Activated T-helper 2 cell treated with anti-CD3 and anti-CD28 coated beads, Interferon-gamma antibody, Interleukin-2, Interleukin-4, amounts not matched to agents 10 μg/mL and 5 μg/mL and 100 μg/mL, durations not matched to agents 14 hours and 24 hours and 36 hours (primary cell): ENCODE data around the gene TNFSF10. TPM values are rescaled to one million over a fixed set of nuclear protein-coding genes. Genes with fewer than 3 reads are reported as not detected.
A peak's percentile ranks its signal among the peaks of the same experiment; 100 is the strongest.
"Not testable (repeated sequence)": the region's sequence is repeated elsewhere in the genome, so short reads cannot be mapped to it uniquely, and the experiment has no call there.

Experiments
- DNase-seq: peaks from one replicate; pipeline ENCODE4 v3.0.0; 2021; ENCODE audit warnings: low spot score
- H3K27ac Mint-ChIP-seq: one replicate; pipeline ENCODE4 v1.8.0; 2021; ENCODE audit warnings: mixed read lengths
- H3K27me3 Mint-ChIP-seq: one replicate; pipeline ENCODE4 v1.8.0; 2021; ENCODE audit warnings: low read depth, mixed read lengths
- H3K36me3 Mint-ChIP-seq: one replicate; pipeline ENCODE4 v1.8.0; 2021; ENCODE audit warnings: low read depth, mixed read lengths
- H3K4me1 Mint-ChIP-seq: one replicate; pipeline ENCODE4 v1.8.0; 2021; ENCODE audit warnings: low read depth, mixed read lengths
- H3K4me3 Mint-ChIP-seq: one replicate; pipeline ENCODE4 v1.8.0; 2021; ENCODE audit warnings: low read depth, mild to moderate bottlenecking, moderate library complexity, mixed read lengths
- H3K9me3 Mint-ChIP-seq: one replicate; pipeline ENCODE4 v1.8.0; 2021; ENCODE audit warnings: mixed read lengths
- intact Hi-C: fragments of 100-400 bp; cut with micrococcal nuclease; formaldehyde crosslinking; loops from one replicate; pipeline ENCODE4 v1.15.1; 2023
- total RNA-seq: library from RNA; stranded (reverse); gene quantifications from 2 replicates; pipeline ENCODE4 v1.2.3, GENCODE V29; 2022

TNFSF10 gene
- total RNA-seq, 1 donor from 2014 or later = 54.8 TPM

DNA sequence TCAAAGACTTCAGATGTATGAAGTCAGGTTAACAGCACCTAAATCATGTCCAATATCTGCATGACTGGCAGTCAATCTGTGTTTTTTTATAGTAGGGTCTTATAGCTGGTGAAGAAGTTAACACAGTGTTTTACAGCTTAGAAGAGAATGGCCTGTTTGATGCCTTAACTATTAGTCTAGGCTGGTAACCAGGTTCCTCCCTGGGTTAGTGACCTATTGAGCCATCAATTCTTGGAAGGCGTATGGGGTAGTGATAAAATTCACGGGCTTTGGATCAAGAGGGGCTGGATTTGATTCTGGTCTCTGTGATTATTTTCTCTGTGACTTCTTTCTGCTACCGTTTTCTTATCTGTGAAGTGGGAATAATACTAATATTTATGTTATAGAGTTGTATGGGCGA is 16.0 kb upstream of the TNFSF10 start:
- DNase-seq = no peak
- no peaks in the 10 kb centered on the region for H3K27me3 Mint-ChIP-seq
- H3K4me3 Mint-ChIP-seq = no peak overlapping the region
- intact Hi-C loops = no loop called here
- H3K27ac Mint-ChIP-seq = no peak overlapping the region
- H3K4me1 Mint-ChIP-seq = peaks cover 45% of the 10 kb centered on the region
- H3K9me3 Mint-ChIP-seq = peaks cover 14% of the 10 kb centered on the region
- H3K36me3 Mint-ChIP-seq = peaks cover 15% of the 10 kb centered on the region

DNA sequence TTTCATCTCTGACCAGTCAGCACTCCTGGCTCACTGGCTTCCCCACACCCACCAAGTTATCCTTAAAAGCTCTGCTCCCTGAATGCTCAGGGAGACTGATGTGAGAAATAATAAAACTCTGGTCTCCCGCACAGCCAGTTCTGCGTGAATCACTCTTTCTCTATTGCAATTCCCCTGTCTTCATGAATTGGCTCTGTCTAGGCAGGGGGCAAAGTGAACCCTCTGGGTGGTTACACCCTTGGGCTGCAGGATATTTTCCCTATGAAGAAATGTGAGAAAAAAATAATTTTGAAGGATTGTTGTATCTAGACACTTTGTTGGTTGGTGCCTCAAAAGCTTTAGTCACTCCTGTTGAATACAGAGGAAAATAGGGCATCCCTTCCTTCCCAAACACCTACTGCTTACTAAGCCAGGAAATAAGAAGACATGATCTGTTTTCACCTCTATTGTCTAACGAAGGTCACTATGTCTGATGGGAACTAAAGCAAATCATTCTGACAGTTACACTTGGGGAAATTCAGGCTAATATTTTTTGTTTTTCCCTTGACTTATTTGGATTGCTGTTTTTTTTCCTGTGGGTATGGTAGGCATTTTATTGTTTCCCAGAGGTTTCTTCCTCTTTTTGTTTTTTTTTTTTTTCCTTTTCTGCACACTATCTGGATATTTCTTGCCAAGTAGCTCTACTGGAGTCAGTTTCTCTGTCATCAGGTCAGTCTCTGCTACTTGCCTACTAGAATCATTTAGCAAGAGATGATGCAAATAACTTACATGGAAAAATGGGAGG is 15.3 kb upstream of the TNFSF10 start:
- Mint-ChIP-seq H3K4me1 (peaks cover 44% of the 10 kb centered on the region), H3K27me3 (no peaks in the 10 kb centered on the region), H3K36me3 (peaks cover 15% of the 10 kb centered on the region), H3K27ac (peak overlapping the region; percentile 84), H3K9me3 (peaks cover 14% of the 10 kb centered on the region), H3K4me3 (no peak overlapping the region)
- no peak for DNase-seq
- intact Hi-C loops = no loop called here

DNA sequence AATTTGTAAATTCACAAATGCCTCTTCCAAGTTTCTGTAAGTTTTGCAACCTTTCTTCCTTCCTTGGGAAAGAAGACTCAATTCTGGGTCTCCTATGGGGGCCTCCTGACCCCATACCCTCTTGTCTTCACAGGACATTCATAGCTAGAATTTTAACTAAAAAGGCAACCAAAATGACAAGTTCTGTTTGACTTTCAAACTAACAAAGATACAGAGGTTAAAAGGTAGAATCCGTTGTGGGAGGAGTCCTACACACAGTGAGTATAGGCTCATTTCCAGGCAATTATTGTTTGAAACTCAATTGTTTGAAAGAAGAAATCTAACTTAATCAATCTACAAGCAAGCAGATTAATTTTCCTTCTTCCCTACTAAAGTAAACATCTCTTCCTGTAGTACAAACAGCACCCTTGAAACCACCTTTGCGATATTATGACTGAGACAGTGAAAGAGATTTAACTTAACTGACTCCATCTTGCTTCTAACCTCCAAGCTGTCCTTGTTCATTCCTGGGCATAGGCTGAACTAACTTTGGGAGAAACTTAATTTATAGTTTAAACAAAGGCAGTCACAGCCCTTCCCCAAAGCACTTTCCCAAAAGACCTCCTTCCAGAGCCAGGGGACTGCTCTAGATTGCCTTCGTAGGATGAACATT is 14.4 kb upstream of the TNFSF10 start:
- intact Hi-C loops = no loop called here
- H3K27ac Mint-ChIP-seq = peak overlapping the region; percentile 84

DNA sequence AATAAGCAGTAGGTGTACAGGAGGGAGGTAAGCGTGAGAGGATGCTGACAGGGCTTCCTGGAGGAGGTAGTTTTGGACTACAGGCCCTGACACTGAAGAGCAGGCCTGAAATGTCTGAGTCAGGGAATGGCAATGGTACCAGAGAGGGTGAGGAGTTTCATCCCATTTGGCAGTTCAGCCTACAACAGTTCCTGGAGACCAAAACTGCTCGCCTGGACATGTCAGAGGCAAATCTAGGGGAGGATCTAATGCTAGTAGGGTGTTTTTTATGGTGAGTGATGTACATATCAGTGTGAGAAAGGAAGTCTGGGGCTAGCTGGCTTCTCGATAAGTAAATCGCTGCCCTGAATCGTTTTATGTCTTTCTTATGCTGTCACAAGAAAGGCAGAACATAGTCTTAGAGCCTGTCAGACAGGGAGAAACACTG is 13.8 kb upstream of the TNFSF10 start:
- peak overlapping the region; percentile 31 for H3K4me3 Mint-ChIP-seq
- DNase-seq = no peak
- H3K9me3 Mint-ChIP-seq = peaks cover 14% of the 10 kb centered on the region
- intact Hi-C loops = no loop called here
- H3K36me3 Mint-ChIP-seq = peaks cover 15% of the 10 kb centered on the region
- H3K27me3 Mint-ChIP-seq = no peaks in the 10 kb centered on the region
- peak overlapping the region; percentile 84 for H3K27ac Mint-ChIP-seq
- peaks cover 49% of the 10 kb centered on the region for H3K4me1 Mint-ChIP-seq

More for the DNA sequence above, 14.4 kb upstream of the TNFSF10 start:
- Mint-ChIP-seq H3K36me3 (peaks cover 15% of the 10 kb centered on the region), H3K4me3 (no peak overlapping the region), H3K4me1 (peaks cover 44% of the 10 kb centered on the region), H3K27me3 (no peaks in the 10 kb centered on the region), H3K9me3 (peaks cover 14% of the 10 kb centered on the region)
- no peak for DNase-seq

DNA sequence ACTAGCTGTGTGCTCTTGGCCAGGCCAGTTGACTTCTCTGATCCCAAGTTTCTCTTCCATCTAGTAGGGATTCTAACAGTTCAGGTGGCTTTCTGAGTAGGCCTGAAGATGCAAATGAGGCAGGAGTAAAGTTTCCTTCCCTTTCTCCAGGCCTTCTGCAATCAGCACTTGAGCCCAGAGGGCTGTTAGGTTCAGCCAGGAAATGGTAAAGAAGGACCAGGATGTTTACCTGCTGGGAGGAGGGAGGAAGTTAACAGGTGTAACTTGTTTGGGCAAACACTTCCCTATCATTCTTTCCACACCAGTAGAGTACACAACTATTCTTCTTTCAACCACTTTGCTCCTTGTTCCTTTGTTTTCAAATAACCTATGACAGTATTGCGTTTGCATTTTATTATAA is 13.3 kb upstream of the TNFSF10 start:
- Mint-ChIP-seq H3K4me1 (peaks cover 49% of the 10 kb centered on the region), H3K27me3 (no peaks in the 10 kb centered on the region), H3K4me3 (no peak overlapping the region), H3K27ac (peak overlapping the region; percentile 84), H3K9me3 (peaks cover 14% of the 10 kb centered on the region), H3K36me3 (peaks cover 15% of the 10 kb centered on the region)
- intact Hi-C loops = no loop called here
- DNase-seq = no peak

DNA sequence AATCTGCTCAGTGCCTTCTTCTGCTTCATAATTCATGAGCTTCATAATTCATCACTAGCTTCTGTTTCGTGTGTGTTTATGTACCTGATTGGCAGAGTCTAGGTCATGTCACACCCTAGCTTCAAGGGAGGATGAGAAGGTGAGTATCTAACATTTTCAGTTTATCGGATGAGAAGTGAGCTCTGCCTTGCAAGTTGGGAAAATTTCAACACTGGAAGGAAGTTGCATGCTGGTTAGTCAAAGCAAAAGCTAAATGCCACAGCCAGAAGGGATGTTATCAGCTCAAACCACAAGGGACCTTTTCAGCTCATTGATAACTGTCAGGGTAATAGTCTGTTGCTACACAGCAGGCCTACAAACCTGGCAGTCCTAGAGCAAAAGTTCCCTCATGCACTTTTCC is 7.3 kb upstream of the TNFSF10 start:
- no peaks in the 10 kb centered on the region for H3K36me3 Mint-ChIP-seq
- H3K9me3 Mint-ChIP-seq = peaks cover 4% of the 10 kb centered on the region
- intact Hi-C loops = loop anchor here (1.0 kb wide), 6 partner anchors 13 to 62 kb away; no protein-coding TSS in a partner anchor
- peak; percentile 50 for DNase-seq
- H3K4me1 Mint-ChIP-seq = peaks cover 46% of the 10 kb centered on the region
- H3K27me3 Mint-ChIP-seq = no peaks in the 10 kb centered on the region
- H3K27ac Mint-ChIP-seq = peak overlapping the region; percentile 78
- peak overlapping the region; percentile 22 for H3K4me3 Mint-ChIP-seq

DNA sequence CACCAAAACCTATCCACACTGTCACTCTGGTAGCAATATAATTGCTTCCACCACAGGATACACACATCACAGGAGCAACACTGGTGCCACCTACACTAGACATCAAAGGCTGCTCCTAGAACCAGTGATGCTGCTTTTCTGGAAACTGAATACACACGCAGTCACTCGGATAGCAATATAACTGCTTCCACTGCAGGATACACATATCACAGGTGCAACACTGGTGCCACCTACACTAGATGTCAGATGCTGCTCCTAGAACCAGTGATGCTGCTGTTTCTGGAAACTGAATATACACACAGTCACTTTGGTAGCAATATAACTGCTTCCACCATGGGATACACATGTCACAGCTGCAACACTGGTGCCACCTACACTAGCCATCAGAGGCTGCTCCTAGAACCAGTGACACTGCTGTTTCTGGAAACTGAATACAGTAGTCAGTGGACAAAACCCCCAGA is 6.9 kb upstream of the TNFSF10 start:
- H3K27ac Mint-ChIP-seq = peak overlapping the region; percentile 78

DNA sequence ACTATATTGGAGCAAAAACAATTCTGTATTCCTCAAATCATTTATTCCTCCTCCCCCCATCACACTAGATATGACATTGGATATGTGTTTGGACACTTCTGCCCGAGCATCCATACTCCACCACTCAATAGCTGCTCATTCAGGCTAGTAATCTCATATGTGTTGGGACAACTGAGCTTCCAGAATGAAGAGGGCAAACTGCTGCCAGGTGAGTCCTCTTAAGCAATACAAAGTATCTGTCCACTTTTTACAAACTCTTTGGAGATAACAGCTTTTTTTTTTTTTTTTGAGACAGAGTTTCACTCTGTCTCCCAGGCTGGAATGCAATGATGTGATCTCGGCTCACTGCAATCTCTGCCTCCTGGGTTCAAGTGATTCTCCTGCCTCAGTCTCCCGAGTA is 5.4 kb upstream of the TNFSF10 start:
- Mint-ChIP-seq H3K27ac (no peak overlapping the region), H3K4me3 (no peak overlapping the region), H3K4me1 (peaks cover 49% of the 10 kb centered on the region), H3K9me3 (no peaks in the 10 kb centered on the region), H3K27me3 (no peaks in the 10 kb centered on the region), H3K36me3 (no peaks in the 10 kb centered on the region)
- no peak for DNase-seq
- intact Hi-C loops = no loop called here

More for the DNA sequence above, 6.9 kb upstream of the TNFSF10 start:
- DNase-seq = no peak
- no peaks in the 10 kb centered on the region for H3K9me3 Mint-ChIP-seq
- peak overlapping the region; percentile 22 for H3K4me3 Mint-ChIP-seq
- no peaks in the 10 kb centered on the region for H3K27me3 Mint-ChIP-seq
- peaks cover 45% of the 10 kb centered on the region for H3K4me1 Mint-ChIP-seq
- no peaks in the 10 kb centered on the region for H3K36me3 Mint-ChIP-seq
- intact Hi-C loops = loop anchor here (1.0 kb wide), 6 partner anchors 13 to 62 kb away; no protein-coding TSS in a partner anchor

DNA sequence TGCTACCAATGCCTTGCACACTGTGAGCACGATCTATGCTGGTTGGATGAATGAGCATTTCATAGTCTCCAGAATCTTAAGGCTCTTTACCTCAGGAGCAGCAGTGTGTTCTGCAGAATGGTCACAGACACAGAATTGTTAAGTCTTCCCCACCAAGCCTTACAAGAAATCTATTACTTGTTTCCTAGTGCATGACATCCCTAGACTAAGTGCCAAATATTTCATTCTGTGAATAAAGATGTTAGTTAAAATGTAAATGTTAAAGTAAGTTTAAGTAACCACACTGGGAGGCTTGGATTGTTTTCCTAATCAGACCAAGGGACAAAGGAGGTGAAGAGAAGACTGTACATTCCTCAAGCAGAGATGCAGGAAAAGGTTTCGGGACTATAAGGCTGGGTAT is 4.1 kb upstream of the TNFSF10 start:
- Mint-ChIP-seq H3K9me3 (no peaks in the 10 kb centered on the region), H3K36me3 (peaks cover 3% of the 10 kb centered on the region), H3K4me1 (peaks cover 44% of the 10 kb centered on the region), H3K4me3 (no peak overlapping the region), H3K27ac (no peak overlapping the region), H3K27me3 (no peaks in the 10 kb centered on the region)
- intact Hi-C loops = no loop called here
- DNase-seq = no peak

DNA sequence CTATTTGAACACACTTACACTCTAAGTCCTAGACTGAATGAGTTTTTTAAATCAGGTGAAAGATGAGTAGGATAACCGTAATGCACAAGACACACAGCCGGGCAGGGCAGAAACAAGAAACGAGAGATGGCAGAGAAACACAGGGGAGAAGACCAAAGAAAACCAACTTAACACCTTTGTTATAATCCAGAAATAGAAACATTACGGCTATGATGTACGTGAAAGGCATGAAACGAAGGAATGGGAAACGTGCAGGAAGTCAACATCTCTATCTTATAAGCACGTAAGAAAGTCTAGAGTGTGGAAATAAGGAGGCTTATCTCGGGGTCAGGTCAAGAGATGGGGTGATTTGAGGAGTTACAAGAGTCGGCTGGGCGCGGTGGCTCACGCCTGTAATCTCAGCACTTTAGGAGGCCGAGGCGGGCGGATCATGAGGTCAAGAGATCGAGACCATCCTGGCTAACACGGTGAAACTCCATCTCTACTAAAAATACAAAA is 1.9 kb upstream of the TNFSF10 start:
- Mint-ChIP-seq H3K36me3 (peaks cover 21% of the 10 kb centered on the region), H3K27ac (peak overlapping the region; percentile 13), H3K4me3 (no peak overlapping the region), H3K27me3 (no peaks in the 10 kb centered on the region), H3K4me1 (peaks cover 44% of the 10 kb centered on the region), H3K9me3 (no peaks in the 10 kb centered on the region)
- no peak for DNase-seq
- intact Hi-C loops = no loop called here

DNA sequence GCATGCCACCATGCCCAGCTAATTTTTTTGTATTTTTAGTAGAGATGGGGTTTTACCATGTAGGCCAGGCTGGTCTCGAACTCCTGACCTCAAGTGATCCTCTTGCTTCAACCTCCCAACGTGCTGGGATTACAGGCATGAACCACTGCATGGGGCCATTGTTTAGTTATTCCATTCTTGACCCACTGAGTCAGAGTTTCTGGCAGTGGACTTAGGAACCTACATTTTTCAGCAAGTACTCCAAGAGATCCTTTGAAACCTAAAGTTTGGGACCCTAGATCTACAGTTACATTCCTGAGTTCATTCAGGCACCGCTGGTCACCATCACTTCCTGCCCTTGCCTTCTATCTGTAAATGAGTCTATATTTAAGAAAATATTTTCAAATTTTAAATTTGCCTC is 1.4 kb upstream of the TNFSF10 start:
- Mint-ChIP-seq H3K9me3 (no peaks in the 10 kb centered on the region), H3K27me3 (no peaks in the 10 kb centered on the region), H3K4me1 (peaks cover 42% of the 10 kb centered on the region), H3K27ac (peak overlapping the region; percentile 87), H3K36me3 (peaks cover 25% of the 10 kb centered on the region), H3K4me3 (no peak overlapping the region)
- no peak for DNase-seq
- intact Hi-C loops = no loop called here

DNA sequence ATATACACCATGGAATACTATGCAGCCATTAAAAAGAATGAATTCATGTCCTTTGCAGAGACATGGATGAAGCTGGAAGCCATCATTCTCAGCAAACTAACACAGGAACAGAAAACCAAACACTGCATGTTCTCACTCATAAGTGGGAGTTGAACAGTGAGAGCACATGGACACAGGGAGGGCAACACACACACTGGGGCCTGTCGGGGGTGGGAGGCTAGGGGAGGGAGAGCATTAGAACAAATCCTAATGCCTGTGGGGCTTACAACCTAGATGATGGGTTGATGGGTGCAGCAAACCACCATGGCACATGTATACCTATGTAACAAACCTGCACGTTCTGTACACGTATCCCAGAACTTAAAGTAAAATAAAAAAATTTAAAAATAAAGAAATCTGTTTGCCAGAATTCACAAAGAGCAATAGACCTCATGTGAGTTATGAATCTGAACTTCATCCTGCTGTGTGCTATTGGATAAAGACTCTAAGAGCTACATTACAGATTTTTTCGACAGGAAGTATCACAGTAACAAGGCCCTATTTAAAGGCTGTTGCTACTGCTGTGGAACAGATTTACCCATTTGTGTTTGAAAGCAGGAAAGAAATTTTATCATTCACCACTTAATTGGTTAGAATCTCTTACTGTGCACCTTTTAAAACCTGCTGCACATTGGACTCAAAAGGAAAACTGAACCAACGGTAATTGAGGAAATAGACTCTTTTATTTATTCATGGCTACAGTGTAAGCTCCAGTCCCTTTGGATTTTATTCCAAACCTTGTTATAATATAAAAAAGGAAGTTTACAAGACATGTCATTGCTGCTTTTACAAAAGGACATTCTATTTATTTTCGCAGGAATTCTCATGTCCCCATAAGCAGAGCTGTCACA is 1.1 kb downstream of the TNFSF10 start:
- intact Hi-C loops = loop anchor here (2.0 kb wide), 3 partner anchors 29 to 189 kb away; partner anchors contain the start of gene NCEH1
- H3K9me3 Mint-ChIP-seq, DNase-seq, H3K27me3 Mint-ChIP-seq: not testable (repeated sequence)
- peak overlapping the region; percentile 98 for H3K4me3 Mint-ChIP-seq
- peaks cover 45% of the 10 kb centered on the region for H3K36me3 Mint-ChIP-seq
- peak overlapping the region; percentile 92 for H3K27ac Mint-ChIP-seq
- H3K4me1 Mint-ChIP-seq = peaks cover 47% of the 10 kb centered on the region
